IMR-90 (cell line): ENCODE data around the gene TCEA2. TPM values are rescaled to one million over a fixed set of nuclear protein-coding genes. Genes with fewer than 3 reads are reported as not detected.

Experiments
- ATAC-seq: fragments of 200-7000 bp; cut with Tn5 transposase; 2 replicates; pipeline ENCODE4 v1.9.1; 2020; ENCODE audit warnings: low read depth, mild to moderate bottlenecking, moderate library complexity
- BruUV-seq: library from RNA; stranded (reverse); fragments of 400-500 nt; replicated peaks from 2 replicates; lab custom pipeline; 2021; lab: Mats Ljungman, UMichigan
- CTCF ChIA-PET: fragments of 300-600 bp; formaldehyde crosslinking; extraction: SDS; loops from one replicate; lab custom pipeline; 2021; ENCODE audit warnings: antibody characterized with exemption; lab: Yijun Ruan, JAX
- POLR2A ChIA-PET: fragments of 300-600 bp; sonication (Branson Sonifier 250); formaldehyde crosslinking; loops from one replicate; lab custom pipeline; 2022; ENCODE audit warnings: antibody characterized with exemption; ENCODE audit not compliant: unreplicated experiment; lab: Charles Lee
- DNase-seq: peaks from one replicate; pipeline ENCODE4 v3.0.0; 2013
- H2AFZ ChIP-seq: replicated peaks from 2 replicates; pipeline ENCODE3; 2013; ENCODE audit warnings: low read length, mild to moderate bottlenecking; ENCODE audit not compliant: poor library complexity
- H2AK5ac ChIP-seq: 2 replicates; pipeline ENCODE4 v1.6.1; 2013; ENCODE audit warnings: low read depth, low read length, inconsistent platforms
- H2AK9ac ChIP-seq: replicated peaks from 2 replicates; pipeline ENCODE3; 2013; ENCODE audit warnings: mild to moderate bottlenecking, low read depth, low read length, moderate library complexity; ENCODE audit not compliant: poor library complexity
- H2BK120ac ChIP-seq: 2 replicates; pipeline ENCODE4 v1.6.1; 2013; ENCODE audit warnings: low read depth, low read length, inconsistent platforms
- H2BK15ac ChIP-seq: 3 replicates; pipeline ENCODE4 v1.6.1; 2013; ENCODE audit warnings: low read depth, low read length, inconsistent platforms
- H2BK20ac ChIP-seq: 2 replicates; pipeline ENCODE4 v1.6.1; 2013; ENCODE audit warnings: low read depth, mild to moderate bottlenecking, inconsistent platforms, low read length, moderate library complexity
- H2BK5ac ChIP-seq: 2 replicates; pipeline ENCODE4 v1.6.1; 2013; ENCODE audit warnings: mild to moderate bottlenecking, low read depth, low read length, inconsistent platforms; ENCODE audit not compliant: poor library complexity, severe bottlenecking
- H3K14ac ChIP-seq: replicated peaks from 2 replicates; pipeline ENCODE4 v1.6.1; 2013; ENCODE audit warnings: low read depth, low read length, inconsistent platforms
- H3K18ac ChIP-seq: 2 replicates; pipeline ENCODE4 v1.6.1; 2013; ENCODE audit warnings: low read depth, low read length, control low read depth
- H3K23ac ChIP-seq: 2 replicates; pipeline ENCODE4 v1.6.1; 2013; ENCODE audit warnings: low read depth, low read length, inconsistent platforms
- H3K27ac ChIP-seq: 2 replicates; pipeline ENCODE4 v1.5.1; 2013; ENCODE audit warnings: mild to moderate bottlenecking, control low read depth, low read length; ENCODE audit not compliant: insufficient read depth
- H3K27me3 ChIP-seq: 2 replicates; pipeline ENCODE4 v1.6.1; 2013; ENCODE audit warnings: low read length; ENCODE audit not compliant: control insufficient read depth, insufficient read depth
- H3K36me3 ChIP-seq: 2 replicates; pipeline ENCODE4 v1.6.1; 2013; ENCODE audit warnings: low read length, mixed read lengths; ENCODE audit not compliant: control insufficient read depth, insufficient read depth
- H3K4ac ChIP-seq: 2 replicates; pipeline ENCODE4 v1.6.1; 2013; ENCODE audit warnings: low read depth, low read length, inconsistent platforms
- H3K4me1 ChIP-seq: 2 replicates; pipeline ENCODE4 v1.6.1; 2013; ENCODE audit warnings: low read length, mixed read lengths; ENCODE audit not compliant: control insufficient read depth, insufficient read depth
- H3K4me2 ChIP-seq: 2 replicates; pipeline ENCODE4 v1.6.1; 2013; ENCODE audit warnings: low read depth, mild to moderate bottlenecking, control low read depth, low read length, moderate library complexity
- H3K4me3 ChIP-seq: 2 replicates; pipeline ENCODE4 v1.5.1; 2013; ENCODE audit warnings: low read depth, mild to moderate bottlenecking, control low read depth, low read length, moderate library complexity; ENCODE audit not compliant: insufficient read depth
- H3K56ac ChIP-seq: 2 replicates; pipeline ENCODE4 v1.6.1; 2013; ENCODE audit warnings: low read length, inconsistent platforms; ENCODE audit not compliant: insufficient read depth; ENCODE audit errors: extremely low read depth
- H3K79me1 ChIP-seq, 2 experiments: 2 replicates each; pipeline ENCODE4 v1.6.1; 2013; ENCODE audit warnings: low read length in 2 of 2, inconsistent platforms in 1 of 2, low read depth in 1 of 2
- H3K9ac ChIP-seq: 2 replicates; pipeline ENCODE4 v1.6.1; 2013; ENCODE audit warnings: low read depth, low read length, control low read depth
- H3K9me1 ChIP-seq: 2 replicates; pipeline ENCODE4 v1.6.1; 2013; ENCODE audit warnings: low read length, inconsistent platforms; ENCODE audit not compliant: insufficient read depth
- H3K9me3 ChIP-seq: 2 replicates; pipeline ENCODE4 v1.6.1; 2013; ENCODE audit warnings: low read length; ENCODE audit not compliant: control insufficient read depth, insufficient read depth
- H4K20me1 ChIP-seq: 2 replicates; pipeline ENCODE4 v1.6.1; 2013; ENCODE audit warnings: low read length, inconsistent platforms; ENCODE audit not compliant: insufficient read depth
- H4K5ac ChIP-seq: 2 replicates; pipeline ENCODE4 v1.6.1; 2013; ENCODE audit warnings: mild to moderate bottlenecking, low read depth, low read length, control low read depth
- H4K8ac ChIP-seq, 2 experiments: 2 replicates each; pipeline ENCODE4 v1.6.1; 2013; ENCODE audit warnings: low read depth in 2 of 2, low read length in 2 of 2, control low read depth in 1 of 2, inconsistent platforms in 1 of 2
- H4K91ac ChIP-seq: 2 replicates; pipeline ENCODE4 v1.6.1; 2013; ENCODE audit warnings: low read depth, low read length, inconsistent platforms; ENCODE audit not compliant: insufficient read depth
- BHLHE40 ChIP-seq: fragments of 150-350 bp; IDR thresholded peaks from 2 replicates; pipeline ENCODE4 v1.6.1; 2016; ENCODE audit warnings: mild to moderate bottlenecking, low read depth, low read length
- CEBPB ChIP-seq: IDR thresholded peaks from 2 replicates; pipeline ENCODE4 v1.6.1; 2012; ENCODE audit warnings: low read depth, low read length, improper control_type of control experiment
- CHD1 ChIP-seq: IDR thresholded peaks from 2 replicates; pipeline ENCODE4 v1.6.1; 2012; ENCODE audit warnings: low read depth, low read length, improper control_type of control experiment
- FOS ChIP-seq: fragments of 150-350 bp; IDR thresholded peaks from 2 replicates; pipeline ENCODE4 v1.6.1; 2016; ENCODE audit warnings: low read depth, low read length
- MAFK ChIP-seq: IDR thresholded peaks from 2 replicates; pipeline ENCODE4 v1.6.1; 2012; ENCODE audit warnings: low read depth, low read length, improper control_type of control experiment
- MAZ ChIP-seq: IDR thresholded peaks from 2 replicates; pipeline ENCODE4 v1.6.1; 2012; ENCODE audit warnings: low read depth, mild to moderate bottlenecking, low read length, improper control_type of control experiment, moderate library complexity, borderline replicate concordance
- MXI1 ChIP-seq: IDR thresholded peaks from 2 replicates; pipeline ENCODE4 v1.6.1; 2012; ENCODE audit warnings: low read depth, mild to moderate bottlenecking, low read length, moderate library complexity, borderline replicate concordance
- NFE2L2 ChIP-seq: fragments of 150-350 bp; IDR thresholded peaks from 2 replicates; pipeline ENCODE4 v1.6.1; 2016; ENCODE audit warnings: low read depth, mild to moderate bottlenecking, low read length
- POLR2A ChIP-seq: IDR thresholded peaks from 2 replicates; pipeline ENCODE4 v1.6.1; 2012; ENCODE audit warnings: mild to moderate bottlenecking, low read depth, low read length
- RAD21 ChIP-seq: IDR thresholded peaks from 2 replicates; pipeline ENCODE4 v1.6.1; 2012; ENCODE audit warnings: low read length, improper control_type of control experiment
- RCOR1 ChIP-seq: IDR thresholded peaks from 2 replicates; pipeline ENCODE4 v1.6.1; 2012; ENCODE audit warnings: mild to moderate bottlenecking, low read length, improper control_type of control experiment; ENCODE audit not compliant: insufficient replicate concordance
- RFX5 ChIP-seq: IDR thresholded peaks from 2 replicates; pipeline ENCODE4 v1.8.0; 2012; ENCODE audit warnings: low read depth, mild to moderate bottlenecking, low read length, moderate library complexity
- SMC3 ChIP-seq: fragments of 150-350 bp; IDR thresholded peaks from 2 replicates; pipeline ENCODE4 v1.6.1; 2016; ENCODE audit warnings: low read depth, mild to moderate bottlenecking, antibody characterized with exemption, low read length, moderate library complexity
- WGBS, 2 experiments: methylation state at CpG; one replicate each; pipeline versions ENCODE4 v1.1.5 to v1.1.7; 2013; ENCODE audit warnings: missing lambda C conversion rate in 2 of 2; ENCODE audit not compliant: insufficient read length in 1 of 2; ENCODE audit errors: extremely low coverage in 2 of 2; 5-methylcytosine and 5-hydroxymethylcytosine counted together
- dilution Hi-C: fragments of 300-500 bp; cut with HindIII; formaldehyde crosslinking; loops from one replicate; pipeline ENCODE4 v1.14.3; 2018; ENCODE audit warnings: low sequenced_read_pairs; ENCODE audit not compliant: unreplicated experiment
- in situ Hi-C: fragments of 300-500 bp; cut with MboI; formaldehyde crosslinking; loops from 3 replicates; pipeline ENCODE4 v1.14.3; 2019; ENCODE audit warnings: low sequenced_read_pairs, inconsistent platforms, mixed read lengths
- intact Hi-C: fragments of 100-400 bp; cut with micrococcal nuclease; formaldehyde crosslinking; loops from 2 replicates; pipeline ENCODE4 v1.10.0; 2022
- polyA plus RNA-seq, 3 experiments: library from polyadenylated mRNA; depleted of rRNA; stranded (reverse); fragments of >200 nt; gene quantifications; 2 replicates each; pipeline ENCODE4 v1.2.3, GENCODE V29; 2012; ENCODE audit warnings: low replicate concordance in 1 of 3
- total RNA-seq: library from RNA; depleted of rRNA; stranded (reverse); fragments of >200 nt; gene quantifications from 2 replicates; pipeline ENCODE4 v1.2.3, GENCODE V29; 2012
- TF ChIP-seq, protein P1 (sequence below): fragments of 150-350 bp; IDR thresholded peaks from 2 replicates; pipeline ENCODE4 v1.6.1; 2016; ENCODE audit warnings: low read depth, mild to moderate bottlenecking, low read length, moderate library complexity, borderline replicate concordance
- TF ChIP-seq, protein P2 (sequence below): conservative IDR thresholded peaks from 2 replicates; pipeline ENCODE4 v1.5.1; 2012; ENCODE audit warnings: mild to moderate bottlenecking, low read depth, low read length, improper control_type of control experiment
- TF ChIP-seq, protein P3 (sequence below): fragments of 150-350 bp; IDR thresholded peaks from 2 replicates; pipeline ENCODE4 v1.6.1; 2017; ENCODE audit warnings: mild to moderate bottlenecking, antibody characterized with exemption, low read length, low read depth

TCEA2 gene
- total and polyA plus RNA-seq, 2 of the 4 experiments (the other 2 are of a cell fraction), result 9.3 to 30.0 TPM

DNA sequence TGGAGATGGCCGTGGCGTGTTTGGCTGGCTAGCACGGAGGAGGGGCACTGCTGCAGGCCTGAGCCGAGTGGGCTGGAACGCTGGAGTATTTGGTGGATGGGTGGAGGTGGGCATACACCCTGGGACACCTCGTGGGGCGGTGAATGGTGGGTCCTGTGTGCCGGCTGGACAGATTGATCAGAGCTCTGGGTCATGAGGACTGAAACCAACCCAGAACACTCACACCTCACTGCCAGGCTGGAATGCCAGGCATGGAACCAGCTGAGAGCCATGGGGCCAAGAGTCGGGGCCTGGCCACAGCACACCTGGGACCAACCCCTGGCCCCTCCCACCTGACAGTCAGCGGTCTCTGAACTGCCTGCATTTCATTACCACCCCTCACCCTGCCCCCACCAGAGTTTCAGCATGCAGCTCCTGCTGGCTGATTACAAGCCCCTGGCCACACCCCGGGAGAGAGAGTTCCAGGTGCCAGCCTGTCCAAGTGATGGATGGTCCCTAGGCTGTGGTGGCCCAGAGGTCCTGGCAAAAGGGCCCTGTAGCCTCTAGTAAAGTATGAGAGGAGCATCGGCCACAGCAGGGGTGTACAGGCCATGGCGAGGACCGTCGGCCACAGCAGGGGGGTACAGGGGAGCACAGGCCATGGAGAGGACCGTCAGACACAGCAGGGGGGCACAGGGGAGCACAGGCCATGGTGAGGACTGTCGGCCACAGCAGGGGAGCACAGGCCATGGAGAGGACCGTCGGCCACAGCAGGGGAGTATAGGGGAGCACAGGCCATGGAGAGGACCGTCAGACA is 41.1 kb downstream of the TCEA2 start:
- H3K56ac ChIP-seq, result no peak overlapping the region
- TF ChIP-seq, protein P1, sequence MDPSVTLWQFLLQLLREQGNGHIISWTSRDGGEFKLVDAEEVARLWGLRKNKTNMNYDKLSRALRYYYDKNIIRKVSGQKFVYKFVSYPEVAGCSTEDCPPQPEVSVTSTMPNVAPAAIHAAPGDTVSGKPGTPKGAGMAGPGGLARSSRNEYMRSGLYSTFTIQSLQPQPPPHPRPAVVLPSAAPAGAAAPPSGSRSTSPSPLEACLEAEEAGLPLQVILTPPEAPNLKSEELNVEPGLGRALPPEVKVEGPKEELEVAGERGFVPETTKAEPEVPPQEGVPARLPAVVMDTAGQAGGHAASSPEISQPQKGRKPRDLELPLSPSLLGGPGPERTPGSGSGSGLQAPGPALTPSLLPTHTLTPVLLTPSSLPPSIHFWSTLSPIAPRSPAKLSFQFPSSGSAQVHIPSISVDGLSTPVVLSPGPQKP, result no peak
- TF ChIP-seq POLR2A (no peak), BHLHE40 (no peak), FOS (no peak), MAZ (no peak), RAD21 (no peak), MXI1 (no peak), SMC3 (no peak), RFX5 (no peak), MAFK (no peak), RCOR1 (no peak), CEBPB (no peak), CHD1 (no peak), NFE2L2 (no peak)
- TF ChIP-seq, protein P2, sequence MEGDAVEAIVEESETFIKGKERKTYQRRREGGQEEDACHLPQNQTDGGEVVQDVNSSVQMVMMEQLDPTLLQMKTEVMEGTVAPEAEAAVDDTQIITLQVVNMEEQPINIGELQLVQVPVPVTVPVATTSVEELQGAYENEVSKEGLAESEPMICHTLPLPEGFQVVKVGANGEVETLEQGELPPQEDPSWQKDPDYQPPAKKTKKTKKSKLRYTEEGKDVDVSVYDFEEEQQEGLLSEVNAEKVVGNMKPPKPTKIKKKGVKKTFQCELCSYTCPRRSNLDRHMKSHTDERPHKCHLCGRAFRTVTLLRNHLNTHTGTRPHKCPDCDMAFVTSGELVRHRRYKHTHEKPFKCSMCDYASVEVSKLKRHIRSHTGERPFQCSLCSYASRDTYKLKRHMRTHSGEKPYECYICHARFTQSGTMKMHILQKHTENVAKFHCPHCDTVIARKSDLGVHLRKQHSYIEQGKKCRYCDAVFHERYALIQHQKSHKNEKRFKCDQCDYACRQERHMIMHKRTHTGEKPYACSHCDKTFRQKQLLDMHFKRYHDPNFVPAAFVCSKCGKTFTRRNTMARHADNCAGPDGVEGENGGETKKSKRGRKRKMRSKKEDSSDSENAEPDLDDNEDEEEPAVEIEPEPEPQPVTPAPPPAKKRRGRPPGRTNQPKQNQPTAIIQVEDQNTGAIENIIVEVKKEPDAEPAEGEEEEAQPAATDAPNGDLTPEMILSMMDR, result no peak
- TF ChIP-seq, protein P3, sequence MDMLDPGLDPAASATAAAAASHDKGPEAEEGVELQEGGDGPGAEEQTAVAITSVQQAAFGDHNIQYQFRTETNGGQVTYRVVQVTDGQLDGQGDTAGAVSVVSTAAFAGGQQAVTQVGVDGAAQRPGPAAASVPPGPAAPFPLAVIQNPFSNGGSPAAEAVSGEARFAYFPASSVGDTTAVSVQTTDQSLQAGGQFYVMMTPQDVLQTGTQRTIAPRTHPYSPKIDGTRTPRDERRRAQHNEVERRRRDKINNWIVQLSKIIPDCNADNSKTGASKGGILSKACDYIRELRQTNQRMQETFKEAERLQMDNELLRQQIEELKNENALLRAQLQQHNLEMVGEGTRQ, result no peak
- H3K14ac ChIP-seq, result no peak overlapping the region
- H3K36me3 ChIP-seq, result no peaks in the 10 kb centered on the region
- no peak overlapping the region for H2BK15ac ChIP-seq
- CTCF ChIA-PET, result no interaction called here
- H3K4me1 ChIP-seq, result no peaks in the 10 kb centered on the region
- BruUV-seq, result no TSS peak
- no peaks in the 10 kb centered on the region for H3K79me1 ChIP-seq
- H4K8ac ChIP-seq, result no peak overlapping the region
- no peaks in the 10 kb centered on the region for H4K20me1 ChIP-seq
- no peak overlapping the region for H3K23ac ChIP-seq
- no peaks in the 10 kb centered on the region for H3K9me3 ChIP-seq
- H2BK20ac ChIP-seq, result no peak overlapping the region
- H3K27ac ChIP-seq, result no peak overlapping the region
- no peak overlapping the region for H3K4me2 ChIP-seq
- in situ Hi-C loops, result no loop called here
- no peak overlapping the region for H4K5ac ChIP-seq
- no peak overlapping the region for H2AFZ ChIP-seq
- no peaks in the 10 kb centered on the region for H3K9me1 ChIP-seq
- H4K91ac ChIP-seq, result no peak overlapping the region
- H3K27me3 ChIP-seq, result peaks cover 53% of the 10 kb centered on the region
- no peak overlapping the region for H3K18ac ChIP-seq
- ATAC-seq (no peak), DNase-seq (no peak)
- intact Hi-C loops, result no loop called here
- H3K4ac ChIP-seq, result no peak overlapping the region
- no peak overlapping the region for H3K9ac ChIP-seq
- H2BK5ac ChIP-seq, result no peak overlapping the region
- POLR2A ChIA-PET, result no interaction called here
- dilution Hi-C loops, result no loop called here
- H2BK120ac ChIP-seq, result no peak overlapping the region
- 0% methylated on average over 2 of the region's 20 CpGs; no CpG with 5 or more reads in 1 of the 2 experiments for WGBS, 2 experiments
- no peak overlapping the region for H2AK9ac ChIP-seq
- no peak overlapping the region for H3K4me3 ChIP-seq
- H2AK5ac ChIP-seq, result no peak overlapping the region
